Activated CD4-positive, CD25-positive, alpha-beta regulatory T cell (primary cell): ENCODE measurements around the gene ANKHD1.

Experiments
- DNase-seq, 4 experiments: peaks; one replicate each; lab custom pipeline; 2025; lab: John Stamatoyannopoulos, UW

The ANKHD1 gene

GRCh38 chr5:140401362-140402257 is at the start of gene ANKHD1:
ANKHD1 (plus strand) TSS chr5:140401833; CDS start chr5:140401968, 135 bp downstream.
- DNase-seq, result peak; percentile 83 to 98 (median 95)

GRCh38 chr5:140355546-140355945 is 46.1 kb upstream of the ANKHD1 start:
- no peak for DNase-seq

DNA sequence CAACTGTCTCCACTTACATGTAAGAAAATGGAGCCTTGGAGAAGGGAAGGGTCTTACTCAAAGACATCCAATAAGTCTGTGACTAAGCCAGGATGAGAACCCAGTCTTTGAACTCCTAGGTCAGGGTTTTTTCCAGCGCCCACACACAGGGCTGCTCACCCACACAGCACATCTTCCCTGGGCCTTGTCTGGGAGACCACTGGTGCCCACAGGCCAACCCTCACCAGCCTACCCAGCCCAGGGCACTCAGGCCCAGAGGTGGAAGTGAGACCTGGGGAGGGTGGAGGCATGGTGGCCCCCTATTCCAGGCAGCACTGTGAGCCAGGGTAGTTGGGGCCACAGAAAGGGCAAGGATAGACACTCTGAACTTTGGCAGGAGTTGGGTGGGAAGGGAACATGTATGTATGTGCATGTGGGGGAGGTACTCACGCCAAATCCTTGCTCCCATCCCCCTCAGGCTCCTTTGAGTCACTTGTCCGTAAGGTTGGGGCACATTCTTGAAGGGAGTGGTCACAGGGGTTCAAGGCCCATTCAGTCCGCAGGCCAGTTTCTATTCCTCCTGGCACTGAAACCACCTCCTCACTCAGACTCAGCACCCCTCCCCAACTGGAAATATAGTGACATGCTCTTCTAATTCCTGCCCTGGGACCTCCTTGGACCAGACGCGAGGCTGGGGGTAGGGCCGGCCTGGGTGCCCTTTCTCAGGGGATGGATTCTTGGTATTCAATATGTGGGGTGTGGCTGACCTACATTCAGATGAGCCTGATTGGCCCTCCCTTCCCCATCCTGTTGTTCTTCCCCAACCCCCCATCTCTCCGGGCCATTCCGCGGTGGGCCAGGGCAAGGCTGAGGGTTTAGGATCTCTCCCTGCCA is 44.5 kb upstream of the ANKHD1 start:
- no peak for DNase-seq

DNA sequence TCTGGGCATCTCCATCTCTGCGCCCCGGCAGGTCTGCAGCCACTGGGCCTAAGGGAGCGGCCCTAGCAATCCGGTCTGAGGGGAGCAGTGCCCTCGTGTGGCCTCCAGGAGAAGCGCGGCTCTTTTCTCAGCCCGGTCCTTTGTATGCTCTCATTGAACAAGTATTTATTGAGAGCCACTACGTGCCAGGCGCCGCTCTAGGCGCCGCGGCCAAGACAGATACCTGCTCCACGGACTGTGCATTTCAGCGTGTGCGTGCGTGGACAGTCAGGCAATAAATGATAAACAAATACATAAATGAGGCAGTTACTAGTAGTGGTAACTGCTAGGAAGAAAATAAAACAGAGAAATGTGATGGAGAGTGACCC is 43.9 kb upstream of the ANKHD1 start:
- DNase-seq, result peak; percentile 21 to 41 (median 40)

DNA sequence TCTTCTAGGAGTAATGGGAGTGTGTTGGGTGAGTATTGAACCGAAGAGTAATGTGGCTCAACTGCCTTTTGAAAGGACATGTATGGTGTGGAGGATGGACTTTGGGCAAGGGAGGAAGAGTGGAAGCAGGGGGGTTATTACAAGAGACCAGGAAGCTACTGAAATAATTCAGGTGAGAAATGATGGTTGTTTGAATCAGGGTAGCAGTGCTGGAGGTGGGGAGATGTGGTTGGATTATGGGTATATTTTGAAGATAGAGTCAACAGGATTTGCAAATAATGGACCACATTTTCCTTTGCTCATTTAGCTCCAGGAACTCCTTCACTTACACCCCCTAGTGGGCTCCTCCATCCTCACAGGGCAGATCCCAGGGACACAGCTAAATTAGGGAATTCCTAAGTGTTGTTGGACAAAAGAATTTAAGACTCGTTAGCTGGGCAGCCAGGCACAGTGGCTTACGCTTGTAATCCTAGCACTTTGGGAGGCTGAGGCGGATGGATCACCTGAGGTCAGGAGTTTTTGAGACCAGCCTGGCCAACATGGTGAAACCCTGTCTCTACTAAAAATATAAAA is 42.8 kb upstream of the ANKHD1 start:
- no peak for DNase-seq

GRCh38 chr5:140360101-140360500 is 41.5 kb upstream of the ANKHD1 start, which contains the start of gene SLC4A9:
SLC4A9 (plus strand) TSS chr5:140360194; CDS start chr5:140360237, 43 bp downstream.
- DNase-seq, result no peak

DNA sequence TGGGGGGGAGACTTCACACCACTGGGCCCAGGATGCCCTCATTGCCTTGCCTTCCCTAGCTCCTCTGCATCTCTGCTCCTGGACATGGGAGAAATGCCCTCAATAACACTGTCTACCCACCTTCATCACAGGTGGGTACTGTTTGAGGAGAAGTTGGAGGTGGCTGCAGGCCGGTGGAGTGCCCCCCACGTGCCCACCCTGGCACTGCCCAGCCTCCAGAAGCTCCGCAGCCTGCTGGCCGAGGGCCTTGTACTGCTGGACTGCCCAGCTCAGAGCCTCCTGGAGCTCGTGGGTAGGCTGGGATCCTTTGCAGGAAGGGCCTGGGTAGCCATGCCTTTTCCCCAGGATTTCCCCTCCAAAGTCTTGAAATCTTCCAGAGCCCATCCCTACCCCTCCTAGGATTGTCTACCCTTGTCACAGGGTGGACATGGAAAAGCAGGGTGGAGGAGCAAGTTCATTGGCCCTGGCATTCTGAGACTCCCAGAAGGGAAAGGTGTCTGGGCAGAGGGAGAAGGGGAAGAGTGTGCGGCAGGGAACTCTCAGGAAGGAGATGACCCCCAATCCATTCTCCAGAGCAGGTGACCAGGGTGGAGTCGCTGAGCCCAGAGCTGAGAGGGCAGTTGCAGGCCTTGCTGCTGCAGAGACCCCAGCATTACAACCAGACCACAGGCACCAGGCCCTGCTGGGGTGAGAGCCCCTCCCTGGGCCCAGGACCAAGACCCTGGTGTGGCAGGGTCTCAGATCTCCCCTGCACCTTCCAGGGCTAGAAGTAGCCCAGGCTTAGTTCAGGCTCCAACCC is 40.8 kb upstream of the ANKHD1 start:
- no peak for DNase-seq

- DNase-seq, result no peak
Observed at GRCh38 chr5:140361901-140362300, 39.7 kb upstream of the ANKHD1 start.

- DNase-seq, result no peak
Observed at GRCh38 chr5:140362311-140362710, 39.3 kb upstream of the ANKHD1 start.

GRCh38 chr5:140362875-140363630 is 38.6 kb upstream of the ANKHD1 start:
- peak; percentile 65 to 82 (median 74) for DNase-seq

- DNase-seq, result no peak
Observed at GRCh38 chr5:140363631-140364471, 37.8 kb upstream of the ANKHD1 start.

GRCh38 chr5:140364472-140364765 is 37.2 kb upstream of the ANKHD1 start:
- DNase-seq, result no peak

GRCh38 chr5:140365282-140365681 is 36.4 kb upstream of the ANKHD1 start:
- no peak for DNase-seq

- no peak for DNase-seq
Observed at GRCh38 chr5:140365941-140366340, 35.7 kb upstream of the ANKHD1 start.

DNA sequence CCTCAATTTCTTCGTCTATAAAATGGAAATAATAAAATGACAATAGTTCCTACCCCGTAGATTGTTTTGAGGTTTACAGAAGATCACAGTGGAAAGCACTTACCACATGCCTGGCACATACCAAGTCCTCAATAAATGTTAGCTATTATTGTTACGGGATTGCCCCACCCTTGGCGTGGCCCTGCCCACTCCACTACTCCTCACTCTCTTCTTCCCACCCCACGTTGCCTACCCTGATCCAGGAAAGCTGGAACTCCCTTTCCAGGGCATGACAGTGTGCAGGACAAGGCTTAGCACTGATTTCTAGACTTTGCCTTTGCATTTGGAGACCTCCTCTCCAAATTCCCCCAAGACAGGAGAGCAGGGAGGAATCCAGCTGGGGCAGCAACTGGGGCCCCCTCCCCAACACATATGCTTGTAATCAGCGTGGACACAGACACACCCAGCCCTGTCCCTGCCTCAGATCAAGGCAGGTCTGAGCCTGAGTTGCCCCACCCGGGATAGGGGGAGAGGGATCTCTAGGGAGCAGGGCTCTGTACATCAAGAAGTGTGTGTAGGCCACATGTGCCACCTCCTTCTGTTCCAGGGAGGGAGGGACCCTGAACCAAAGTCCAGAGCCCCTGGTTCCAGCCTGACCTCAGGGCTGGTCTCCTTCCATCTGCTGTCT is 34.9 kb upstream of the ANKHD1 start:
- DNase-seq, result no peak

- DNase-seq, result no peak
Observed at GRCh38 chr5:140367256-140368013, 34.2 kb upstream of the ANKHD1 start.

DNA sequence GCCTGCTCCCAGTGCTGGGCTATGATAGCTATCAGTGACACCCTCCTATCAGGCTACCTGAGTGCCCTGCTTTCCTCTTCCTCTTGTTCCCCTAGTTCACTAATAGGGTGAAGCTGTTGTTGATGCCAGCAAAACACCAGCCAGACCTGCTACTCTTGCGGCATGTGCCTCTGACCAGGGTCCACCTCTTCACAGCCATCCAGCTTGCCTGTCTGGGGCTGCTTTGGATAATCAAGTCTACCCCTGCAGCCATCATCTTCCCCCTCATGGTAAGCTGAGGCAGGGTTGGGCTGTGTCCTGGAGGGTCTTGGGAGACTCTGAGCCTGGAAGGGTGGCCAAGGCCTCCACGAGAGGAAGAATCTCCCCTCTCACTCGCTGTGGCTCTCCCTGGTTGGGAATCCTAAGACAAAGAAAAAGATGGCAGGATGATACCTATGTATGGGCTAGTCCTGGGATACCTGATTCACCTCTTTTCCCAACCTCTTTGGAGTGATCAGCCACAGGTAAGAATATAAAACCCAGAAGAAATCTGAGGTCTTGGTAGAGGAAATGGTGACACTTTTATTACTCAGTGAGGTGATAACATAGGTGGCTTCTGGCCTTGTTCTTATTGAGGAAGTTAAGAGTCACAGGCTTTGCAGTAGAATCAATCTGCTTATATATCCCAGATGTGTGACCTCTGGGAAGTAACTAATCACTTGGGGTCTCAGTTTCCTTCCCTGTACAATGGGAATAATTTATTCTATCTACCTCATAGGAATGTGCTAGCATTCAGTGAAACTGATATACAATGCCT is 30.1 kb upstream of the ANKHD1 start:
- no peak for DNase-seq

DNA sequence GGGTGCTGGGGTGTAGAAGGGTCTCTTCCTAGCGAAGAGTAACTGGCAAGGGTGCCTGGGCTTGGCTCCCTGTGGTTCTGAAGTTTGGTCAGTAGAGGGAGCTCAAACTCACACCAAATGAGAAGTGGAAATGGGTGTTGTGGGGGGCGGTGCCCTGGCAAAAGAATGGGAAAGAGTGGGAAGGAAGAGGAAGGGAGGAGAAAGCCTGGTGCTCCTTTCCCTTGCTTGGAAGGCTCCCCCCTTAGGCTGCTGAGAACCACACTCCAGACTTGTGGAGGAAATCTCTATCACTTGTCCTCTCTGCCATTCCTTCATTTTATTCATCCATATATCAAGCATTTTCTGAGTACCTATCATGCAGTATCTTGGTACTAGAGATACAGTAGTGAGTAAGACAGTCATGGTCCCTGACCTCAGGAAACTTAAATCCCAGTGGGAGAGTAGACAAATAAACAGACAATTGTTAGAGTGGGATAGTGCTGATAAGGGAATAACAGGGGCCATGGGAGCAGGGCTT is 28.6 kb upstream of the ANKHD1 start:
- peak in 2 of 4 experiments; percentile 8 to 14 for DNase-seq
